Heart left ventricle (tissue), 16 donors: ENCODE measurements around the gene TFB2M. TPM values are rescaled to one million over a fixed set of nuclear protein-coding genes. Genes with fewer than 3 reads are reported as not detected.
"Not testable (repeated sequence)": the region's sequence is repeated elsewhere in the genome, so short reads cannot be mapped to it uniquely, and the experiment has no call there.

Experiments used
- ATAC-seq, 4 donors: fragments of 200-7000 bp; cut with Tn5 transposase; one replicate each; pipeline ENCODE4 v1.9.1; 2020 to 2022; ENCODE audit warnings: moderate library complexity in 4 of 4, mild to moderate bottlenecking in 3 of 4, moderate number of reproducible peaks in 1 of 4
- DNase-seq, 5 donors: peaks; one replicate each; pipeline ENCODE4 v3.0.0-alpha.2; 2020
- H3K27ac ChIP-seq, 12 donors: fragments of 200-600 bp; sonication (generic) in 4 of 12; one replicate each; pipeline versions ENCODE4 v1.5.0 to v1.8.0; 2016 to 2022; ENCODE audit warnings: mild to moderate bottlenecking in 2 of 12
- H3K27me3 ChIP-seq, 9 donors: fragments of 200-600 bp; sonication (generic) in 2 of 9; one replicate each; pipeline versions ENCODE4 v1.5.1 to v1.8.0; 2016 to 2022; ENCODE audit warnings: mild to moderate bottlenecking in 3 of 9
- H3K36me3 ChIP-seq, 9 donors: fragments of 200-600 bp; sonication (generic) in 2 of 9; one replicate each; pipeline versions ENCODE4 v1.5.0 to v1.8.0; 2018 to 2022; ENCODE audit warnings: mild to moderate bottlenecking in 2 of 9
- H3K4me1 ChIP-seq, 12 donors: fragments of 200-600 bp; sonication (generic) in 4 of 12; one replicate each; pipeline versions ENCODE4 v1.5.0 to v1.8.0; 2016 to 2022; ENCODE audit warnings: mild to moderate bottlenecking in 3 of 12
- H3K4me3 ChIP-seq, 12 donors: fragments of 200-600 bp; sonication (generic) in 4 of 12; one replicate each; pipeline versions ENCODE4 v1.5.0 to v1.8.0; 2017 to 2022; ENCODE audit warnings: mild to moderate bottlenecking in 9 of 12, moderate library complexity in 4 of 12
- H3K9me3 ChIP-seq, 12 donors: fragments of 200-600 bp; sonication (generic) in 4 of 12; one replicate each; pipeline versions ENCODE4 v1.5.0 to v1.8.0; 2016 to 2022; ENCODE audit warnings: mild to moderate bottlenecking in 1 of 12
- CTCF ChIP-seq, 12 donors: fragments of 200-600 bp; sonication (generic) in 4 of 12; IDR thresholded peaks; one replicate each; pipeline versions ENCODE4 v1.5.0 to v1.8.0; 2018 to 2022; ENCODE audit warnings: antibody characterized with exemption in 12 of 12, mild to moderate bottlenecking in 5 of 12
- POLR2A ChIP-seq, 2 donors: fragments of 450-650 bp; IDR thresholded peaks; one replicate each; pipeline ENCODE4 v1.6.1; 2017; ENCODE audit warnings: antibody characterized with exemption in 2 of 2, mild to moderate bottlenecking in 2 of 2, moderate library complexity in 2 of 2
- WGBS, 4 donors: extraction: QIAGEN DNeasy Blood & Tissue Kit in 2 of 4; methylation state at CpG; one replicate each; pipeline versions ENCODE4 v1.1.5 to v1.1.7; 2013 to 2018; 5-methylcytosine and 5-hydroxymethylcytosine counted together
- intact Hi-C, 10 donors: fragments of 100-400 bp; cut with DNase I; formaldehyde crosslinking; loops; one replicate each; pipeline versions ENCODE4 v1.11.1 to v1.14.2; 2022
- polyA plus RNA-seq, 2 donors: library from polyadenylated mRNA; stranded (reverse); fragments of 200-250 nt; gene quantifications; one replicate each; pipeline ENCODE4 v1.2.3, GENCODE V29; 2013
- total RNA-seq, 9 donors: library from RNA; depleted of rRNA in 2 of 9; stranded (reverse); fragments of >200 nt in 2 of 9; fragmentation: NEBNext Ultra II Directional in 3 of 9; extraction: Animal tissue kit (Norgen Biotek cat#: 25700) in 3 of 9; gene quantifications; one replicate each; pipeline versions ENCODE4 v1.1.0 to v1.2.4, GENCODE V29; 2016 to 2023
- donor health status: ischemic (EF 13 %, LVEDD 7.1; RV severe dilation, severe dysfunction).
- donor health status: healthy with polysubstance abuse.
- donor health status: DM: no; HTN: yes; CAD: no.
- donor health status: DM: no; HTN: no; CAD: no.
- donor health status: ischemic (EF 25% LVEDD 6.9; RV normal size, moderate dysfunction).
- donor health status: ischemic (EF 25% LVEDD 5.7; RV mildly dilated, moderate dysfunction).
- donor health status: healthy.
- donor health status: DM: yes; HTN: yes; CAD: no.
- donor health status: ischemic (EF 35%, LVEDD 5.7; RV mildly dilated, moderate dysfunction).
- donor health status: nonischemic (EF 11% LVEDD 7.7; RV severe dilation, severe dysfunction).
- donor health status: DM: yes; HTN: yes; CAD: no.
- donor health status: PGD.
- donor health status: ischemic (EF 29% LVEDD 5.4; RV normal size, mild dysfunction).
- donor health status: nonischemic (EF 23%, LVEDD 6.1; RV moderate dilation, normal function).

Gene TFB2M
- total and polyA plus RNA-seq, 11 donors: 4.2 to 18.6 (median 12.8) TPM

DNA sequence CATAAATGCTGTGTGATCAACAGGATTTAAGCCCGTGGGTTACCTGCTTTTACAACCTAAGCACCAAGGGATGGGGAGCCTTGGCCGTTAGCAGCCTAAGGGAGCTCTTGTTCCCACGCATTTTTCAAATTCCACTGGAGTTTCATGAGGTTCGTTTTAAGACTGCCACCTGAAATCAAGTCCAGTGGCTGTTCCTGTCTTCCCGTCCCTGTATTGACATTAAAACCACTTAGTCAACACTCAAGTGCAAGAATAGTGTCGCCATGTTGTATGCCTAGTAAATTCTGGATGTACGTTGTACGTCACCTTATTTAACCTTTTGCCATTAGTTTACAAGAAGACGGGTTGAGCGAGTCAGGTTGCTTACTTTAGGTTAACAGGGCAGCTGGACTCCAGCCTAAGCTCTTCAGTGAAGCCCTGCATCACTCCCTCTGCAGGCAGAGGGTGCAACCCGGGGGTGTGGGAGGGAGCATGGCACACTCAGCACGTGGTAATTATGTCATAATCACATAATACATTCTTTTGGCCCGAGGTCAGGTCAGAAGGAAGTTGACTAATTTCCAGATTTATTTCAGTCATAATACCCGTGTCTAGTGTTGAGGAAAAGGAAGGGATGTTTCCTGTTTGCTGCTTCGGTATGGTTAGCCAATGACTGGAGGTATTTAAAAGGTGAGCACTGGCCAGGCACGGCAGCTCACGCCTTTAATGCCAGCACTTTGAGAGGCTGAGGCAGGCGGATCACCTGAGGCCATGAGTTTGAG lies 42.7 kb upstream of the TFB2M start:
- H3K36me3 ChIP-seq: no peaks in the 10 kb centered on the region
- peak; percentile 86 to 94 (median 94) for ATAC-seq
- intact Hi-C loops: loop anchor here in 4 of 10 donors (2.0 to 5.0 kb wide), 3 partner anchors 36 to 42 kb away; partner anchors contain the start of genes CNST (in 2 of the 4) and TFB2M (in 2 of the 4)
- DNase-seq: peak; percentile 69 to 81 (median 72)
- TF ChIP-seq CTCF (IDR thresholded peaks at IDR 0.05): peak in 9 of 12 donors; percentile 15 to 49 (median 35)
- no peak for TF ChIP-seq POLR2A (IDR thresholded peaks at IDR 0.05)
- H3K4me3 ChIP-seq: peak overlapping the region in 2 of 12 donors; percentile 0 to 6
- no peaks in the 10 kb centered on the region for H3K27me3 ChIP-seq
- peak overlapping the region in 11 of 12 donors; percentile 59 to 85 (median 67) for H3K27ac ChIP-seq
- no peaks in the 10 kb centered on the region for H3K9me3 ChIP-seq
- WGBS, 4 donors: 27 to 37% (median 31%) methylated on average over 18 of the region's 18 CpGs
- H3K4me1 ChIP-seq: peaks cover 6 to 43% (median 23%) of the 10 kb centered on the region in 12 donors

DNA sequence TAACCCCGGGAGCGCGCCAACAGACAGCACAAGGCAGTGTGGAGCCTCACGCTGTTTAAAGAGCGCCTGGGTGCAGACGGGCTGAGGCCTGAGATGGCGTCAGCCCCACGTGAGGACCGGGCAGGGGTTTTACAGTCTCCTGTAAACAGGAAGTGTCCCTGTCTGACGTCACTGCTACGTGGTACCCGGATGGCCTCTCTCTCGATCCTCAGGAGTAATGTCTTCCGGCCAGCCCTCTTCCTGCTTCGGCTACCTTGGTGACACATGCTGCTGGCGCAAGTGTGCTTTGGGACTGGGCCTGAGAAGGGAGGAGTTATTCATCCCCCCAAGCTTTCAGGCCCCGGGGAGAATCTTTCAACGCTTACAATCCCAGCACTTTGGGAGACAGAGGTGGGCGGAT lies 41.4 kb upstream of the TFB2M start:
- H3K4me3 ChIP-seq: no peak overlapping the region
- TF ChIP-seq POLR2A (IDR thresholded peaks at IDR 0.05): no peak
- no peak for TF ChIP-seq CTCF (IDR thresholded peaks at IDR 0.05)
- no peaks in the 10 kb centered on the region for H3K36me3 ChIP-seq
- peak overlapping the region in 6 of 12 donors; percentile 29 to 85 (median 74) for H3K27ac ChIP-seq
- peaks cover 0 to 5% (median 0%) of the 10 kb centered on the region in 12 donors for H3K9me3 ChIP-seq
- H3K4me1 ChIP-seq: peaks cover 6 to 35% (median 20%) of the 10 kb centered on the region in 12 donors
- ATAC-seq (peak in 1 of 4 donors; percentile 72), DNase-seq (peak in 2 of 5 donors; percentile 15 to 60)
- WGBS, 4 donors: 78 to 87% (median 82%) methylated on average over 16 to 19 of the region's 19 CpGs
- no peaks in the 10 kb centered on the region for H3K27me3 ChIP-seq
- intact Hi-C loops: loop anchor here in 3 of 10 donors (5.0 kb wide), 2 partner anchors 35 to 40 kb away; partner anchors contain the start of genes CNST (in 1 of the 3) and TFB2M (in 1 of the 3)

- not testable (repeated sequence) for H3K27ac ChIP-seq, DNase-seq, H3K9me3 ChIP-seq, H3K27me3 ChIP-seq, H3K36me3 ChIP-seq, ATAC-seq, H3K4me3 ChIP-seq
- 96 to 98% (median 98%) methylated on average over 19 of the region's 19 CpGs for WGBS, 4 donors
- intact Hi-C loops: loop anchor here in 3 of 10 donors (5.0 kb wide), 2 partner anchors 33 to 38 kb away; partner anchors contain the start of genes CNST (in 1 of the 3) and TFB2M (in 1 of the 3)
- H3K4me1 ChIP-seq: peaks cover 6 to 34% (median 20%) of the 10 kb centered on the region in 12 donors
These were observed 39.2 kb upstream of the TFB2M start for GRCh38 chr1:246605231-246605630.

DNA sequence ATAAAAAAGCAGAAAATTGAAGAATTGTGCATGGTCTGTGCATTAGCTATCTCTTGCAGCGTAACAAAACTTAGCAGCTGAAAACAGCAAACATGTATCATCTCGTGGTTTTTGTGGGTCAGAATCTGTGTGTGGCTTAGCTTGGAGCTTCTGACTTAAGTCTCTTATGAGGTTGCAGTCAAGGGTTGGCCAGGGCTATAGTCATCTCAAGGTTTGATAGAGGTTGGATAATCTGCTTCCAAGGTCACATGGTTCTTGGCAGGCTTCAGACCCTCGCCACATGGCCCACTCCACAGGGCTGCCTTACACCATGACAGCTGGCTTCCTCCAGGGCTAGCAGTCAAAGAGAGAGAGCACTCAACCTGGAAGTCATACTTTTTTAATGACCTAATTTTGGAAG lies 36.1 kb upstream of the TFB2M start:
- no peak for TF ChIP-seq POLR2A (IDR thresholded peaks at IDR 0.05)
- no peak for TF ChIP-seq CTCF (IDR thresholded peaks at IDR 0.05)
- H3K9me3 ChIP-seq: peaks cover 0 to 5% (median 0%) of the 10 kb centered on the region in 12 donors
- H3K4me3 ChIP-seq: no peak overlapping the region
- 83 to 92% (median 89%) methylated on average over 3 of the region's 3 CpGs for WGBS, 4 donors
- ATAC-seq: no peak
- H3K27ac ChIP-seq: no peak overlapping the region
- peaks cover 0 to 31% (median 12%) of the 10 kb centered on the region in 12 donors for H3K4me1 ChIP-seq
- no peak for DNase-seq
- intact Hi-C loops: loop anchor here in 1 of 10 donors (5.0 kb wide), 1 partner anchor 35 kb away; the partner anchor contains the start of genes CNST and TFB2M
- no peaks in the 10 kb centered on the region for H3K36me3 ChIP-seq
- no peaks in the 10 kb centered on the region for H3K27me3 ChIP-seq
